ENCODE data around the gene IL22.

- TF ChIP-seq, protein P1, sequence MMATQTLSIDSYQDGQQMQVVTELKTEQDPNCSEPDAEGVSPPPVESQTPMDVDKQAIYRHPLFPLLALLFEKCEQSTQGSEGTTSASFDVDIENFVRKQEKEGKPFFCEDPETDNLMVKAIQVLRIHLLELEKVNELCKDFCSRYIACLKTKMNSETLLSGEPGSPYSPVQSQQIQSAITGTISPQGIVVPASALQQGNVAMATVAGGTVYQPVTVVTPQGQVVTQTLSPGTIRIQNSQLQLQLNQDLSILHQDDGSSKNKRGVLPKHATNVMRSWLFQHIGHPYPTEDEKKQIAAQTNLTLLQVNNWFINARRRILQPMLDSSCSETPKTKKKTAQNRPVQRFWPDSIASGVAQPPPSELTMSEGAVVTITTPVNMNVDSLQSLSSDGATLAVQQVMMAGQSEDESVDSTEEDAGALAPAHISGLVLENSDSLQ (IDR thresholded peaks at IDR 0.05): no peak
- TF ChIP-seq ELF4 (IDR thresholded peaks at IDR 0.05) (no peak), NFRKB (IDR thresholded peaks at IDR 0.05) (no peak), SUZ12 (IDR thresholded peaks at IDR 0.05) (no peak), BHLHE40 (IDR thresholded peaks at IDR 0.05; ENCODE audit: borderline replicate concordance) (no peak), FOXM1 (IDR thresholded peaks at IDR 0.05; ENCODE audit: borderline replicate concordance) (no peak), FOXK2 (IDR thresholded peaks at IDR 0.05) (no peak), SP1 (IDR thresholded peaks at IDR 0.05) (no peak), FOXA1 (IDR thresholded peaks at IDR 0.05) (no peak), TARDBP (IDR thresholded peaks at IDR 0.05) (no peak)
Observed at GRCh38 chr12:68272732-68273131, 19.3 kb upstream of the IL22 start.

Data from HEK293T (cell line).